Measurements from ENCODE around the gene SPACA1.

- TF ChIP-seq POLR2AphosphoS5 (IDR thresholded peaks at IDR 0.05; ENCODE audit: low read depth, low read length) (no peak), TAF1 (IDR thresholded peaks at IDR 0.05; ENCODE audit: borderline replicate concordance, insufficient read depth, low read length) (no peak), SIN3A (IDR thresholded peaks at IDR 0.05; ENCODE audit: borderline replicate concordance, insufficient read depth, low read length) (no peak)
- TF ChIP-seq, protein P1, sequence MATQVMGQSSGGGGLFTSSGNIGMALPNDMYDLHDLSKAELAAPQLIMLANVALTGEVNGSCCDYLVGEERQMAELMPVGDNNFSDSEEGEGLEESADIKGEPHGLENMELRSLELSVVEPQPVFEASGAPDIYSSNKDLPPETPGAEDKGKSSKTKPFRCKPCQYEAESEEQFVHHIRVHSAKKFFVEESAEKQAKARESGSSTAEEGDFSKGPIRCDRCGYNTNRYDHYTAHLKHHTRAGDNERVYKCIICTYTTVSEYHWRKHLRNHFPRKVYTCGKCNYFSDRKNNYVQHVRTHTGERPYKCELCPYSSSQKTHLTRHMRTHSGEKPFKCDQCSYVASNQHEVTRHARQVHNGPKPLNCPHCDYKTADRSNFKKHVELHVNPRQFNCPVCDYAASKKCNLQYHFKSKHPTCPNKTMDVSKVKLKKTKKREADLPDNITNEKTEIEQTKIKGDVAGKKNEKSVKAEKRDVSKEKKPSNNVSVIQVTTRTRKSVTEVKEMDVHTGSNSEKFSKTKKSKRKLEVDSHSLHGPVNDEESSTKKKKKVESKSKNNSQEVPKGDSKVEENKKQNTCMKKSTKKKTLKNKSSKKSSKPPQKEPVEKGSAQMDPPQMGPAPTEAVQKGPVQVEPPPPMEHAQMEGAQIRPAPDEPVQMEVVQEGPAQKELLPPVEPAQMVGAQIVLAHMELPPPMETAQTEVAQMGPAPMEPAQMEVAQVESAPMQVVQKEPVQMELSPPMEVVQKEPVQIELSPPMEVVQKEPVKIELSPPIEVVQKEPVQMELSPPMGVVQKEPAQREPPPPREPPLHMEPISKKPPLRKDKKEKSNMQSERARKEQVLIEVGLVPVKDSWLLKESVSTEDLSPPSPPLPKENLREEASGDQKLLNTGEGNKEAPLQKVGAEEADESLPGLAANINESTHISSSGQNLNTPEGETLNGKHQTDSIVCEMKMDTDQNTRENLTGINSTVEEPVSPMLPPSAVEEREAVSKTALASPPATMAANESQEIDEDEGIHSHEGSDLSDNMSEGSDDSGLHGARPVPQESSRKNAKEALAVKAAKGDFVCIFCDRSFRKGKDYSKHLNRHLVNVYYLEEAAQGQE (IDR thresholded peaks at IDR 0.05; ENCODE audit: insufficient read depth in 1 of 2, low read depth in 2 of 2, low read length in 2 of 2): no peak
These were observed 2.6 kb downstream of the SPACA1 start for GRCh38 chr6:88050140-88050818.
